ENCODE data around the gene TMEM154.

DNA sequence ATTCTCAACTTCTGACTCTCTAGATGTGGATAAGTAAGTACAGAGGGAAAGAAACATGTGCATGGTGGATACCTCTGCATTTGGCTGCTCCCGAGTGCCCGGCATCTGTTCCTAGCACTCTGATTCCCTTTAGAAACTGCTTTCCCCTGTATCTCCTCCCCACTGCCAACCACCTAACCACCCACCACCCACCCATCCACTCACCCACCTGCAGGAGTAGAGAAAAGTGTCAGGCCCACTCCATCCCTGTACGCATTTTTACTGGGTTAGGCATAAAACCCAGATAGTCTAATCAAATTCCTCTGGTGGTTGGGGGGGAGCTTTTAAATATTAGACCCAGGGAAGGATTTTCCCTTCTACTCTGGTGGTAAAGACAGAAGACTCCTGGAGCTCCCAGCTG lies 63.0 kb downstream of the TMEM154 start:
- TF ChIP-seq POLR2A (IDR thresholded peaks at IDR 0.05) (no peak), EP300 (IDR thresholded peaks at IDR 0.05; ENCODE audit: low read depth) (no peak)
- TF ChIP-seq, protein P1, sequence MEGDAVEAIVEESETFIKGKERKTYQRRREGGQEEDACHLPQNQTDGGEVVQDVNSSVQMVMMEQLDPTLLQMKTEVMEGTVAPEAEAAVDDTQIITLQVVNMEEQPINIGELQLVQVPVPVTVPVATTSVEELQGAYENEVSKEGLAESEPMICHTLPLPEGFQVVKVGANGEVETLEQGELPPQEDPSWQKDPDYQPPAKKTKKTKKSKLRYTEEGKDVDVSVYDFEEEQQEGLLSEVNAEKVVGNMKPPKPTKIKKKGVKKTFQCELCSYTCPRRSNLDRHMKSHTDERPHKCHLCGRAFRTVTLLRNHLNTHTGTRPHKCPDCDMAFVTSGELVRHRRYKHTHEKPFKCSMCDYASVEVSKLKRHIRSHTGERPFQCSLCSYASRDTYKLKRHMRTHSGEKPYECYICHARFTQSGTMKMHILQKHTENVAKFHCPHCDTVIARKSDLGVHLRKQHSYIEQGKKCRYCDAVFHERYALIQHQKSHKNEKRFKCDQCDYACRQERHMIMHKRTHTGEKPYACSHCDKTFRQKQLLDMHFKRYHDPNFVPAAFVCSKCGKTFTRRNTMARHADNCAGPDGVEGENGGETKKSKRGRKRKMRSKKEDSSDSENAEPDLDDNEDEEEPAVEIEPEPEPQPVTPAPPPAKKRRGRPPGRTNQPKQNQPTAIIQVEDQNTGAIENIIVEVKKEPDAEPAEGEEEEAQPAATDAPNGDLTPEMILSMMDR (IDR thresholded peaks at IDR 0.05) = no peak

Data from transverse colon (tissue), 3 donors.